ENCODE data around the gene ALKAL2. TPM values are rescaled to one million over a fixed set of nuclear protein-coding genes. Genes with fewer than 3 reads are reported as not detected.
A peak's percentile ranks its signal among the peaks of the same experiment; 100 is the strongest.

ALKAL2 gene
- total and polyA plus RNA-seq, 2 of the 13 experiments (the other 11 are each of a cell fraction or from before 2014, with no cell fraction given) = 0.22 to 1.7 TPM

DNA sequence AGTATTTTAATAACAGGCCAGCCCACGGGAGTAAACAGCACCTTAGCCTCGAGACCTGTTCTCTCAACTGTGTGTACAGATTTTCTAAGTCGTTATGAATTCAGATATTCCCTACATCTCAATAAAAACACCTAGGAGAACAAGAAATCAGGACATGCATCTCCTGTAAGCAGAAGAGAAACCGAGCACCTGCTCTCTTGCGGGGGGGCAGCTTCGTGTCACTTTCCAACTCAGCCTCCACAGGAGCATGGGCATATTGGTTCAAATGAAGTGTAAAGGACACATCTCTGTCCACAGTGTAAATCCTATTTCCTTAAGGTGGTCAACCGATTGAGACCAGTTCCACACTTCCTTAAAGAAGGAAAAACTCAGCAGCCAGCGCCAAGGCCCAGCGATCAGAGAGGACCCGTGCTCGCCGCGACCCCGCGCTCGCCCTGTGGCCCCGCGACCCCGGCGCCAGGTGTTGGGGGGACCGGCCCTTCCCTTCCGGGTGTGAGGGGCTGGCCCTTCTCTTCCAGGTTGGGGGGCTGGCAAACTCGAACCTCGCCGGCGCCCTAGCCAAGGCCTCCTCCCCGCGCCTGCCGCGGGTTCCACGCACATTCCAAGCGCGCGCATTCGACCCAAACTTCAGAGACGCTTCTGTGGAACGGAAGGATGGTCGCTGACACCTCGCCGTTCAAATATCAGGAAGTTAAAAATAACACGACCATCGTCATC is 24.7 kb downstream of the ALKAL2 start (continued):
- peak; percentile 36; the same call in 1 of the 2 replicates for TF ChIP-seq NFKB2 (CRISPR knock-in tag; IDR thresholded peaks at IDR 0.05; ENCODE audit: borderline replicate concordance)
- TF ChIP-seq, protein P1, sequence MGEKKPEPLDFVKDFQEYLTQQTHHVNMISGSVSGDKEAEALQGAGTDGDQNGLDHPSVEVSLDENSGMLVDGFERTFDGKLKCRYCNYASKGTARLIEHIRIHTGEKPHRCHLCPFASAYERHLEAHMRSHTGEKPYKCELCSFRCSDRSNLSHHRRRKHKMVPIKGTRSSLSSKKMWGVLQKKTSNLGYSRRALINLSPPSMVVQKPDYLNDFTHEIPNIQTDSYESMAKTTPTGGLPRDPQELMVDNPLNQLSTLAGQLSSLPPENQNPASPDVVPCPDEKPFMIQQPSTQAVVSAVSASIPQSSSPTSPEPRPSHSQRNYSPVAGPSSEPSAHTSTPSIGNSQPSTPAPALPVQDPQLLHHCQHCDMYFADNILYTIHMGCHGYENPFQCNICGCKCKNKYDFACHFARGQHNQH (CRISPR knock-in tag; IDR thresholded peaks at IDR 0.05) = peak; percentile 37; the same call in 1 of the 2 replicates
- 0 out of 2 replicates have a peak, but pooled peaks have one; percentile 32 for TF ChIP-seq BRD4 (CRISPR knock-in tag; IDR thresholded peaks at IDR 0.05)
- TF ChIP-seq YEATS4 (CRISPR knock-in tag; IDR thresholded peaks at IDR 0.05; ENCODE audit: borderline replicate concordance) = no peak
- TF ChIP-seq SRSF9 (IDR thresholded peaks at IDR 0.05; ENCODE audit: borderline replicate concordance, insufficient read depth, low read depth, low read length, poor library complexity, severe bottlenecking) = no peak
- no peak for TF ChIP-seq FOXP1 (IDR thresholded peaks at IDR 0.05)
- TF ChIP-seq FOXP1 (CRISPR knock-in tag; IDR thresholded peaks at IDR 0.05) = peak; percentile 47; the same call in 1 of the 2 replicates
- no peak for TF ChIP-seq ARID5B (CRISPR knock-in tag; IDR thresholded peaks at IDR 0.05)
- TF ChIP-seq ZNF572 (CRISPR knock-in tag; IDR thresholded peaks at IDR 0.05) = no peak
- no peak for TF ChIP-seq ZMYM2 (CRISPR knock-in tag; IDR thresholded peaks at IDR 0.05)
- no peak for TF ChIP-seq CCAR2 (optimal IDR thresholded peaks at IDR 0.05; ENCODE audit: low read depth, low read length)
- no peak for TF ChIP-seq ARNTL (CRISPR knock-in tag; IDR thresholded peaks at IDR 0.05)
- no peak for TF ChIP-seq SMAD3 (CRISPR knock-in tag; IDR thresholded peaks at IDR 0.05)
- TF ChIP-seq, protein P2, sequence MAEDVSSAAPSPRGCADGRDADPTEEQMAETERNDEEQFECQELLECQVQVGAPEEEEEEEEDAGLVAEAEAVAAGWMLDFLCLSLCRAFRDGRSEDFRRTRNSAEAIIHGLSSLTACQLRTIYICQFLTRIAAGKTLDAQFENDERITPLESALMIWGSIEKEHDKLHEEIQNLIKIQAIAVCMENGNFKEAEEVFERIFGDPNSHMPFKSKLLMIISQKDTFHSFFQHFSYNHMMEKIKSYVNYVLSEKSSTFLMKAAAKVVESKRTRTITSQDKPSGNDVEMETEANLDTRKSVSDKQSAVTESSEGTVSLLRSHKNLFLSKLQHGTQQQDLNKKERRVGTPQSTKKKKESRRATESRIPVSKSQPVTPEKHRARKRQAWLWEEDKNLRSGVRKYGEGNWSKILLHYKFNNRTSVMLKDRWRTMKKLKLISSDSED (CRISPR knock-in tag; IDR thresholded peaks at IDR 0.05) = no peak
- TF ChIP-seq GTF3A (CRISPR knock-in tag; conservative IDR thresholded peaks at IDR 0.05) = no peak
- TF ChIP-seq ZNF75D (CRISPR knock-in tag; IDR thresholded peaks at IDR 0.05; ENCODE audit: borderline replicate concordance) = no peak
- TF ChIP-seq HNF4A (CRISPR knock-in tag; IDR thresholded peaks at IDR 0.05) = no peak
- no peak for TF ChIP-seq RBAK (CRISPR knock-in tag; IDR thresholded peaks at IDR 0.05)
- no peak for TF ChIP-seq ZNF33A (CRISPR knock-in tag; IDR thresholded peaks at IDR 0.05; ENCODE audit: borderline replicate concordance)

All from HepG2 (cell line).